Activated T-cell treated with anti-CD3 and anti-CD28 coated beads, Interleukin-2, amount 50 U/mL, for 4 hours (primary cell): ENCODE measurements around the gene CDC42BPB. TPM values are rescaled to one million over a fixed set of nuclear protein-coding genes. Genes with fewer than 3 reads are reported as not detected.

ENCODE experiments used
- ATAC-seq, 2 donors: fragments of 200-7000 bp; cut with Tn5 transposase; one replicate each; pipeline ENCODE4 v1.10.0; 2021
- DNase-seq: peaks from one replicate; pipeline ENCODE4 v3.0.0-alpha.2; 2020
- H3K27me3 Mint-ChIP-seq: one replicate; pipeline ENCODE4 v1.8.0; 2021; ENCODE audit warnings: low read depth, mixed read lengths
- H3K36me3 Mint-ChIP-seq: one replicate; pipeline ENCODE4 v1.8.0; 2022; ENCODE audit warnings: mixed read lengths; ENCODE audit not compliant: insufficient read depth
- H3K4me1 Mint-ChIP-seq: one replicate; pipeline ENCODE4 v1.8.0; 2021; ENCODE audit warnings: low read depth, mixed read lengths
- H3K4me3 Mint-ChIP-seq: one replicate; pipeline ENCODE4 v1.8.0; 2021; ENCODE audit warnings: mild to moderate bottlenecking, moderate library complexity, mixed read lengths
- H3K9me3 Mint-ChIP-seq: one replicate; pipeline ENCODE4 v1.8.0; 2021; ENCODE audit warnings: mixed read lengths
- total RNA-seq, 3 donors: library from RNA; stranded (reverse); gene quantifications; one replicate each; pipeline ENCODE4 v1.2.1, GENCODE V29; 2021

CDC42BPB gene
- total RNA-seq, 3 donors from 2014 or later: 2.8 to 6.6 (median 5.1) TPM

DNA sequence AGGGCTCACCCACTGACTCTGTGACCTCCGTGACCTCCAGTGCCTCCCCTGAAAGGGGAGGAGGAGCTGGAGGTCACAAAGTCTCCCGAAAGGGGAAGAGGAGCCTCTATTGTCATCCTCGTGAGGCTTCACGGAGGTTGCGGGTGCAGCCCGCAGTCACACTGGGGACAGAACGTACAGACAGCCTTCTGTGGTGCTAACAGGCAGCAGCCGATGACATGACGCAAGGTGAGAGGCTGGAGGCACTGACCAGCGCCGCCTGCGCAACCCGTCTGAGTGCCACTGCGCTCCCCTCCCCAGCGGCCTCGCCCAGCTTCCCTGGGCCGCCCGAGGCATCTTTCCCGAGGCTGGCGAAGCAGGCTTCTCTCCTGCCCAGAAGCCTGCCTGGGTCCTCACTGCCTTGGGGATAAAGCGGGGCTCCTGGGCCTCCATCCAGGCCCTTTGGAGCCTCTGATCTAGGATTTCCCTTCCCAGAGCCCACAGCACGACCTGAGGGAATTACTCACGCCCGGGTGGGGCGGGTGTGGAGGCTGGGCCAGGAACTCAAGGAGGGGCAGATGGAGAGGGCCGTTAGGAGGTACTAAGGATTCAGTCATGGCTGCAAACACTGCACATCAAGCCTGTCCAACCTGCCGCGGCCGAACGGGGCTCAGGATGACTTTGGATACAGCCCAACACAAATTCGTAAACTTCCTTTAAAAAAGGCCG, 14.3 kb upstream of the CDC42BPB start:
- DNase-seq (no peak), ATAC-seq (no peak)
- no peaks in the 10 kb centered on the region for H3K4me1 Mint-ChIP-seq
- no peaks in the 10 kb centered on the region for H3K36me3 Mint-ChIP-seq
- H3K4me3 Mint-ChIP-seq: no peak overlapping the region
- H3K27me3 Mint-ChIP-seq: peaks cover 19% of the 10 kb centered on the region
- H3K9me3 Mint-ChIP-seq: no peaks in the 10 kb centered on the region

DNA sequence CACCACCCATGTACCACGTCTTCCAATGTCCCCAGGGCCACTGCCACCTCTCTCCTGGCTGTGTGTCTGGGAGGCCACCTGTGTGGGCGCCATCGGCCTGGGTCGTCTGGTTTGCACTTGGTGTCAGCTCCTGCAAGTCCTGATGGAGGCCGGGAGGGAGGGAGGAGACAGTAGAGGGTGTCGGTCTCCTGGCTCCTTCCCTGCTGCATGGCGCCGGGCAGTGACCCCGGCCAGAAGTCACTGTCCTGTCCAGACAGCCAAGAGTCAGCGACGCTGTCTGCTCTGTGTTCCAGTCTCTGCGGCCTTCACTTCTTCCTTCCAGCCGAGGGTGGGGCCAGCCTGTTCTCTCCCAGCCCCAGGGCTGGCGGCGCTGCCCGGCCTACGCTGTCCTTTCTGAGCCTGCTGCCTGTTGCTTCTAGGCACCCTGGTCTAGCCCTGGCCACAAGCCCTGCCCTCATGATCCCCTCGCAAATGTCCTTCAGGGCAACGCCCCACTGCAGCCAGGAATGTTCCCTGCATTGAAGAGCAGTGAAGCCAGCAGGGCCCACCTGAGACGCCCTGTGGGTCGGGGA, 13.7 kb upstream of the CDC42BPB start:
- no peaks in the 10 kb centered on the region for H3K36me3 Mint-ChIP-seq
- no peak for ATAC-seq

DNA sequence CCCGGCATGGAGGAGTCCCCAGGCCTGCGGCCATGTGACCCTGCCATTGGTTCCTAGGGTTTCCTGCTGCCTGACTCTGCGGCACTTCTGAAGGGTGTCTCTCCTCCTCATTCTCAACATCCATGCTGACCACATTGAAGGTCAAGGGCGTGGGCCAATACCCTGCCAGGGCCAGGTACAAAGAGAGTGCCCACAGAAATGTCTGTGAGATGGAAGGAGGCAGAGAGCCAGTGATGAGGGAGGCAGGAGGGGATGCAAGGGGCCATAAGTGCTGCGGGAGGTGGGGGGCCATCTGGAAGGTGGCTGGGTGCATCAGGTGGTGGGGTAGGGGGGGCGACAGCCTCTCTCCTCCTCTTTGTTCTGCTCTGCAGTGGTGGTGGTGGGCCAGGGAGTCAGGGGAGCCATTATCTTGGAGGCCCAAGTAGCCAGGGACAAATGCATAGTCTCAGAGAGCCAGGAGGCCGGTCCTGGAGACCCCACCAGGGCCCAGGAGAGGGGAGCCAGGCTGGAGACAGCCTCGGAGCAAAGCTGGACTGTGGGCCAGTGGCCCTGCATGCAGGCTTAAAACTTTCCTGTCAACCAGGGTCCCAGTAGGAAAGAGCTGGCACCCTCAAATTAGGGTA, 13.0 kb upstream of the CDC42BPB start:
- Mint-ChIP-seq H3K27me3 (peaks cover 23% of the 10 kb centered on the region), H3K9me3 (no peaks in the 10 kb centered on the region), H3K4me1 (no peaks in the 10 kb centered on the region), H3K4me3 (no peak overlapping the region), H3K36me3 (no peaks in the 10 kb centered on the region)
- ATAC-seq (no peak), DNase-seq (no peak)

More for the DNA sequence above, 13.7 kb upstream of the CDC42BPB start:
- Mint-ChIP-seq H3K4me1 (no peaks in the 10 kb centered on the region), H3K27me3 (peaks cover 21% of the 10 kb centered on the region), H3K4me3 (no peak overlapping the region), H3K9me3 (no peaks in the 10 kb centered on the region)
- no peak for DNase-seq

DNA sequence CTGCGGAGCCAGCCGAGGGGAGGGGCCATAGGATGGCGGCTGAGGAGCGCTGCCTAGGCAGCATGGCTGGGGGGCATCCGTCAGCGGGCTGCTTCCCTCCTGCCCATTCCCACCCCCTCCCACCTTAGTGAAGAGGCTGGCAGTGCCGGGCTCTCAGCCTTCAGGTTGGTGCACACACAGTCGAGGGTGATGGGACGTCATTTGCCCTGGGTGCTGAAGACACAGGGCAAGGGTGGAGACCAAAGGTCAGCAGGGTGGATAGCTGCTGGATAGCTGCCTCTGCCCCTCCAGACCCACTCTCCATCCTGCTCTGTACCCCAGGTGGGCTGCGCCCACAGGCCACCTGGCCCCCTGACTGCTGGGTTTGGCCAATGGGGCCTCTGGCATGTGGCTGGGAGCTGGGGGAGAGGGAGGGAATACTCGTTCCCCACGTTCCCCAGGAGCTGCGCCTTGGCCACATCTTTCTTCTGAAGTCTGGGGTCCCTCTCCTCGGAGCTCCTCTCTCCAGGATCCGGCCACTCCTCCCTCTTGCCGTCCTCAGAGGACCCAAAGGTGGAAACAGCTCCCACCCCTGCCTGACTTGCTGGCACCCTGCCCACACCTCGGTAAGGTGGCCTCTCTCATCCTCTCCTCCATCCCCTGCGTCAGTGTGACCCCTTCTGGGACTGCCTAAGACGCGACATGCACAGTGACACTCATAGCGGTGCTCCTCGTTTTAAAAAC, 11.2 kb upstream of the CDC42BPB start:
- H3K4me1 Mint-ChIP-seq: no peaks in the 10 kb centered on the region
- no peaks in the 10 kb centered on the region for H3K9me3 Mint-ChIP-seq
- no peak overlapping the region for H3K4me3 Mint-ChIP-seq
- DNase-seq (no peak), ATAC-seq (no peak)
- peaks cover 19% of the 10 kb centered on the region for H3K27me3 Mint-ChIP-seq
- no peaks in the 10 kb centered on the region for H3K36me3 Mint-ChIP-seq

DNA sequence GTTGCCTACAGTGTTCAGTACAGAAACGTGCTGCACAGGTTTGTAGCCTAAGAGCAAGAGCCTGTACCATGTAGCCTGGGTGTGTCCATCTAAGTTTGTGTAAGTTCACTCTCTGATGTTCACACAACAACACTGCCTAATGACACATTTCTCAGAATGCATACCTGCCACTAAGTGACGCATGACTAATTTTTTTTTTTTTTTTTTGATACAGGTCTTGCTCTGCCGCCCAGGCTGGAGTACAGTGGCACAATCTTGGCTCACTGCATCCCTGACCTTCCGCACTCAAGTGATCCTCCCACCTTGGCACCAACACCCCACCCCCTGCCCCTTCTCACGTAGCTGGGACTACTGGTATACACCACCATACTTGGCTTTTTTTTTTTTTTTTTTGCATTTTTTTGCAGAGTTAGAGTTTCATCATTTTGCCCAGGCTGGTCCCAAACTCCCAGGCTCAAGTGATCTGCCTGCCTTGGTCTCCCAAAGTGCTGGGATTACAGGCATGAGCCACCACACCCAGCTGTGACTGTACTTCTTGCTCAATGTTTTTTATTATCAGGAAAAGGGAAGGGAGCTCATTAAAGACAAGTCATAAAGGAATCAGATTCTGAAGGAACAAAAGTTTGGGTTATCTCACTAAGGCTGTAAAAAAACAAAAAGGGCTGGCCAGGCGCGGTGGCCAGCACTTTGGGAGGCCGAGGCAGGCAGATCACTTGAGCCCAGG, 10.0 kb upstream of the CDC42BPB start:
- Mint-ChIP-seq H3K36me3 (no peaks in the 10 kb centered on the region), H3K4me3 (no peak overlapping the region), H3K4me1 (no peaks in the 10 kb centered on the region), H3K9me3 (no peaks in the 10 kb centered on the region), H3K27me3 (peaks cover 17% of the 10 kb centered on the region)
- DNase-seq: no peak
- ATAC-seq: no peak

DNA sequence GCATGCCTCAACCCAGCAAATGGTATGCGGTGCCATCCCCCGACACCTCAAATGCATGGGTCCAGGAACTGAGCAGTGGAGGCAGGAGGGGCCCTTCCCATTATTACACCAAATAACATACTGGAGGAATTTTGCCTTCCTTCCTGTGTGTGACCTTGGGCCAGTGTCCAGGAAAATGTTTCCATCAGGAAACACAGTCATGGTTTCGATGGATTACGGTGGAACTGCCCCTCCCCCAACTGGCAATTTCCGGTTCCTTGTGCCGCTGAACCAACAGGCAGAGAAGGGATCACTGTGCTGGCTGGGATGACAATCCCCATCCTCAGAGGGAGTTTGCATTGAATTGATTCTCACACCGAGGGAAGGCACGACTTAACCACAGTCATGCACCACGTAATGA, 9.1 kb upstream of the CDC42BPB start:
- H3K36me3 Mint-ChIP-seq: no peaks in the 10 kb centered on the region

DNA sequence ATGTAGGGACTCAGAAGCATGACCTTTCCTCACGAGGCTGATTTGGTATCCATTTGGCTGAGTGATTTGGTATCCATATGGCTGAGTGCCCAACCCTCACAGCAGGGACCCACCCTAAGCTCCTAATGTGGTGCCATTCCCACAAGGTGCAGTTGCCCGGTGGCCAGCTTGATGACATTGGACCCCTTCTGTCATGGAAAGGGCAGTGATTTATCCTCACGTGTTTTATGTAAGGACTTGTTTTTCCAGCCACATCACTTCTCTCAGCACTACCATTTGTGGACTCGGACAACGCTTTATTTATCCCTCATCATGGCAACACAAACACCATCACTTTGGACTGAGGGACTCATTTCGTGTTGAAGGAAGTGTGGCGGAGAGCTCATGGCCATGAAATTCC, 8.5 kb upstream of the CDC42BPB start:
- ATAC-seq: no peak
- no peak overlapping the region for H3K4me3 Mint-ChIP-seq
- H3K36me3 Mint-ChIP-seq: no peaks in the 10 kb centered on the region
- DNase-seq: no peak
- no peaks in the 10 kb centered on the region for H3K4me1 Mint-ChIP-seq
- peaks cover 17% of the 10 kb centered on the region for H3K27me3 Mint-ChIP-seq
- H3K9me3 Mint-ChIP-seq: no peaks in the 10 kb centered on the region

More for the DNA sequence above, 9.1 kb upstream of the CDC42BPB start:
- Mint-ChIP-seq H3K4me3 (no peak overlapping the region), H3K27me3 (peaks cover 17% of the 10 kb centered on the region), H3K9me3 (no peaks in the 10 kb centered on the region), H3K4me1 (no peaks in the 10 kb centered on the region)
- DNase-seq (no peak), ATAC-seq (no peak)

DNA sequence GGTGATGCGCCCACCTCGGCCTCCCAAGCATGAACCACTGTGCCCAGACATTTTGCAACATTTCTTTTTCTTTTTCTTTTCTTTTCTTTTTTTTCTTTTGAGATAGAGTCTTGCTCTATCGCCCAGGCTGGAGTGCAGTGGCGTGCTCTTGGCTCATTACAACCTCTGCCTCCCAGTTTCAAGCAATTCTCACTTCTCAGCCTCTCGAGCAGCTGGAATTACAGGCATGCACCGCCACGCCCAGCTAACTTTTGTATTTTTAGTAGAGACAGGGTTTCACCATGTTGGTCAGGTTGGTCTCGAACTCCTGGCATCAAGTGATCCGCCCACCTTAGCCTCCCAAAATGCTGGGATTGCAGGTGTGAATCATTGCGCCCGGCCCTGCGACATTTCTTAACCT, 7.6 kb upstream of the CDC42BPB start:
- H3K9me3 Mint-ChIP-seq: no peaks in the 10 kb centered on the region
- DNase-seq (no peak), ATAC-seq (no peak)
- no peak overlapping the region for H3K4me3 Mint-ChIP-seq
- no peaks in the 10 kb centered on the region for H3K36me3 Mint-ChIP-seq
- H3K4me1 Mint-ChIP-seq: no peaks in the 10 kb centered on the region
- peaks cover 17% of the 10 kb centered on the region for H3K27me3 Mint-ChIP-seq

DNA sequence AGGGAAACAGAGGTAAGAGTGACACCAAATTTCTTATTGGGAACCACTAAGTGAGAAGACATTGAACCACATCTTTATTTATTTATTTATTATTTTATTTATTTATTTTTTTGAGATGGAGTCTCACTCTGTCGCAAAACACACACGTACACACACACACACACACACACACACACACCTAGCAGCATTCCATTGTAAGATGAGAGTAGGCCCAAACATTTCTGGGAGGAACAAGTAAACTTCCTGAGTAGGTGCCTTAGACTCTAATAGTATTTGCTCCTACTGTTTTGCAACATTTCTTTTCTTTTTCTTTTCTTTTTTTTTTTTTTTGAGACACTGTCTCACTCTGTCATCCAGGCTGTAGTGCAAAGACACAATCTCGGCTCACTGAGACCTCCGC, 7.1 kb upstream of the CDC42BPB start:
- Mint-ChIP-seq H3K27me3 (peaks cover 19% of the 10 kb centered on the region), H3K9me3 (no peaks in the 10 kb centered on the region)

DNA sequence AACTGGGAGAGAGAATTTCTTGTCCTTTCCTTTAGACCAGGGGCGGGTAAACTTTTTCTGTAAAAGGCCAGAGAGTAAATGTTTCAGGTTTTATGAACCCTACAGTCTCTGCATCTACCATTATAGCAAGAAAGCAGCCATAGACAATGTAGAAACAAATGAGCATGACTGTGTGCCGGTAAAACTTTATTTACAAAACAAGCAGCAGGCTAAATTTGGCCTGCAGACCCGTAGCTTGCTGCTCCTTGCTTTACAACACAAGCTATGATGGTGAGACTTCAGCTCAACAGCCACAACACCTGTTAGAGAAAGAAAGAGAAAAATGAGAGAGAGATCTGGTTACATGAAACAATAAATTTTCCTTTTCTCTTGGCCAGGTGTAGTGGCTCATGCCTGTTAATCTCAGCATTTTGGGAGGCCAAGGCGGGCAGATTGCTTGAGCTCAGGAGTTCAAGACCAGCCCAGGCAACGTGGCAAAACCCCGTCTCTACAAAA, 4.2 kb upstream of the CDC42BPB start:
- Mint-ChIP-seq H3K27me3 (peaks cover 20% of the 10 kb centered on the region), H3K4me3 (no peak overlapping the region), H3K9me3 (no peaks in the 10 kb centered on the region), H3K4me1 (peaks cover 4% of the 10 kb centered on the region), H3K36me3 (no peaks in the 10 kb centered on the region)
- ATAC-seq (no peak), DNase-seq (no peak)

More for the DNA sequence above, 7.1 kb upstream of the CDC42BPB start:
- no peaks in the 10 kb centered on the region for H3K4me1 Mint-ChIP-seq
- ATAC-seq (no peak), DNase-seq (no peak)
- no peaks in the 10 kb centered on the region for H3K36me3 Mint-ChIP-seq
- no peak overlapping the region for H3K4me3 Mint-ChIP-seq

DNA sequence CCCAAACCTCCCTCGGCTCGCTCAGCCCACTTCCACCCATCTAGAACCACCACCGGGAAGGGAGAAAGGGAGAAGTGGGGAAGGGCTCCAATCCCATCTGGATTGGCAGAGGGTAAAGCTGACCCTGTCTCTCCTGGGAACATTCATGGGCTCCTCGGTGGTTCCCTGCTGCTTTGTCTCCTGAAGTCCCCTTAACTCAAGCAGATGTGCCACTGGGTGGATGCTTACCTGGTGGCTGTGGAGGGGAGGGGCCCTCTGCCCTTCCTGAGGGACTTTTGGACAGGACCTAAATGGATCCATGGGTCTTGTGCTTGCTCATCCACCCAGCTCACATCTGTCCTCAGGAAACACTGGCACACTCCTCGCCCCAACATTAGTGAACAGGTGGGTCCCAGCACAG, 2.2 kb upstream of the CDC42BPB start:
- H3K4me1 Mint-ChIP-seq: peaks cover 10% of the 10 kb centered on the region
- H3K4me3 Mint-ChIP-seq: no peak overlapping the region
- peaks cover 24% of the 10 kb centered on the region for H3K27me3 Mint-ChIP-seq
- no peak for DNase-seq
- H3K36me3 Mint-ChIP-seq: no peaks in the 10 kb centered on the region
- ATAC-seq: no peak
- H3K9me3 Mint-ChIP-seq: no peaks in the 10 kb centered on the region

DNA sequence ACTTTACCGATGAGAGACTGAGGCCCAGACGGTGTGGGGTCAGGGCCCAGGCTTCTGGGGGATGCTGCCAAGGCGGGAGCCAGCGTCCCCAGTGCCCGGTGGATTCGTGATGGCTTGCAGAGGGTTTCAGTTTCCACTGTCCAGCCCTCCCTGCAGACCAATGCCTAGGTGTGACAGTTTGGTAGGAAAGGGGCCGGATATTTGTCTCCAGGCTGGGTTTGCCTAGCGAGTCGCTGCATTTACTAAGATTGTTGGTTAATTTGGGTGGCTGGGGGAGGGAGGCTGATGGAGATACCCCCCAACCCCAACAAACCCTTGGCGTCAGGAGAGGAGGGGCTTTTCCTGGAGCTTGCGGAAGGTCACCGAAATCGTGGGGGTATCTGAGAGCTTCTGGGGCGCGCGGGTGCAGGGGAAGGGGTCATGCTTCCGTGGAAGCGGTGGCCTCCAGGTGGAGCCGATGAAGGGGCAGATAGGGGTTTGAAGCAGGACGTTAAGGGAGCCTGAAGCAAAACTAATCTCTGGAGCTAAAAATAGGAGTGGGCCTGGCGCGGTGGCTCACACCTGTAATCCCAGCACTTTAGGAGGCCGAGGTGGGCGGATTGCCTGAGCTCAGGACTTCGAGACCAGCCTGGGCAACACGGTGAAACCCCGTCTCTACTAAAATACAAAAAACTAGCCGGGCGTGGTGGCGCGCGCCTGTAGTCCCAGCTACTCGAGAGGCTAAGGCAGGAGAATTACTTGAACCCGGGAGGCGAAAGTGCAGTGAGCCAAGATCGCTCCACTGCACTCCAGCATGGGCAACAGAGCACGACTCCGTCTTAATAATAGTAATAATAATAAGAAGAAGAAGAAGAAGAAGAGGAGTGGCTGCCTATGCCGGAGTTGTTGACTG, 1.1 kb upstream of the CDC42BPB start:
- ATAC-seq: no peak
- no peak for DNase-seq
- Mint-ChIP-seq H3K4me3 (peak overlapping the region; percentile 52), H3K9me3 (no peaks in the 10 kb centered on the region), H3K36me3 (no peaks in the 10 kb centered on the region), H3K4me1 (peaks cover 11% of the 10 kb centered on the region), H3K27me3 (peaks cover 24% of the 10 kb centered on the region)

DNA sequence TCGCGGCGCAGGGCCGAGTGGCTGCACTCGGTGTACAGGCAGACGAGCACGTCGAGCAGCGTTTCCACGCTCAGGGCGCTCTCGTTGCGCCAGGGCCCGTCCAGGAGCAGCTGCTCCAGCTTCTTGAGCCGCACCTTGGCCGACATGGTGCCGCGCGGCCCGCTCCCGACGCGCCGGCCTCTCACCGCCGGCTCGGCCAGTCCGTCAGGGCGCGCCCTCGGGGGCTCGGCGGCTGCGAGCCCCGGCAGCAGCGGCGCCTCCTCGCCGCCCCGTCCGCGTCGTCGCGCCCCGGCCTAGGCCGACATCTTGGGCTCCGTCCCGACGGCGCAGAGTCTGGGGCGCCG, 349 bp downstream of the CDC42BPB start:
- no peak for DNase-seq
- Mint-ChIP-seq H3K27me3 (peaks cover 24% of the 10 kb centered on the region), H3K4me3 (no peak overlapping the region), H3K9me3 (no peaks in the 10 kb centered on the region), H3K36me3 (no peaks in the 10 kb centered on the region), H3K4me1 (peaks cover 11% of the 10 kb centered on the region)
- peak; percentile 13 to 23 for ATAC-seq
